Ishikawa (cell line): ENCODE results near the gene GNAL.

ENCODE experiments used
- CEBPB ChIP-seq: IDR thresholded peaks from 2 replicates; pipeline ENCODE4 v1.6.1; 2012
- CREB1 ChIP-seq: IDR thresholded peaks from 2 replicates; pipeline ENCODE4 v1.6.1; 2012; ENCODE audit warnings: low read depth
- EGR1 ChIP-seq: IDR thresholded peaks from 2 replicates; pipeline ENCODE4 v1.6.1; 2012
- EP300 ChIP-seq: IDR thresholded peaks from 2 replicates; pipeline ENCODE4 v1.6.1; 2012; ENCODE audit warnings: borderline replicate concordance
- FOXM1 ChIP-seq: IDR thresholded peaks from 2 replicates; pipeline ENCODE4 v1.6.1; 2012; ENCODE audit warnings: low read depth, borderline replicate concordance
- NFIC ChIP-seq: IDR thresholded peaks from 2 replicates; pipeline ENCODE4 v1.6.1; 2012
- RAD21 ChIP-seq: IDR thresholded peaks from 2 replicates; pipeline ENCODE4 v1.6.1; 2012; ENCODE audit warnings: low read depth
- TAF1 ChIP-seq: IDR thresholded peaks from 2 replicates; pipeline ENCODE4 v1.6.1; 2012; ENCODE audit warnings: low read depth, mild to moderate bottlenecking
- TCF12 ChIP-seq: IDR thresholded peaks from 2 replicates; pipeline ENCODE4 v1.6.1; 2012; ENCODE audit warnings: low read depth
- TEAD4 ChIP-seq: IDR thresholded peaks from 2 replicates; pipeline ENCODE4 v1.6.1; 2012
- USF1 ChIP-seq: IDR thresholded peaks from 2 replicates; pipeline ENCODE4 v1.6.1; 2012
- YY1 ChIP-seq: IDR thresholded peaks from 2 replicates; pipeline ENCODE4 v1.6.1; 2012; ENCODE audit warnings: low read depth
- ZBTB7A ChIP-seq: IDR thresholded peaks from 2 replicates; pipeline ENCODE4 v1.6.1; 2012; ENCODE audit warnings: low read depth
- TF ChIP-seq, protein P1 (sequence below): IDR thresholded peaks from 2 replicates; pipeline ENCODE4 v1.6.1; 2012; ENCODE audit warnings: low read depth, mild to moderate bottlenecking
- TF ChIP-seq, protein P2 (sequence below): IDR thresholded peaks from 2 replicates; pipeline ENCODE4 v1.6.1; 2012

GNAL gene

GRCh38 chr18:11883153-11883552 lies 194.1 kb downstream of the GNAL start:
- no peak for TF ChIP-seq FOXM1
- no peak for TF ChIP-seq USF1
- no peak for TF ChIP-seq RAD21
- no peak for TF ChIP-seq TEAD4
- TF ChIP-seq CREB1 = no peak
- TF ChIP-seq EGR1 = no peak
- TF ChIP-seq EP300 = no peak

GRCh38 chr18:11884396-11885030 lies 195.4 kb downstream of the GNAL start:
- TF ChIP-seq ZBTB7A (no peak), CREB1 (no peak), EP300 (no peak), EGR1 (no peak), NFIC (no peak), FOXM1 (no peak), TCF12 (no peak), YY1 (no peak), TAF1 (no peak), TEAD4 (no peak), CEBPB (no peak), USF1 (no peak), RAD21 (no peak)
- TF ChIP-seq, protein P1, sequence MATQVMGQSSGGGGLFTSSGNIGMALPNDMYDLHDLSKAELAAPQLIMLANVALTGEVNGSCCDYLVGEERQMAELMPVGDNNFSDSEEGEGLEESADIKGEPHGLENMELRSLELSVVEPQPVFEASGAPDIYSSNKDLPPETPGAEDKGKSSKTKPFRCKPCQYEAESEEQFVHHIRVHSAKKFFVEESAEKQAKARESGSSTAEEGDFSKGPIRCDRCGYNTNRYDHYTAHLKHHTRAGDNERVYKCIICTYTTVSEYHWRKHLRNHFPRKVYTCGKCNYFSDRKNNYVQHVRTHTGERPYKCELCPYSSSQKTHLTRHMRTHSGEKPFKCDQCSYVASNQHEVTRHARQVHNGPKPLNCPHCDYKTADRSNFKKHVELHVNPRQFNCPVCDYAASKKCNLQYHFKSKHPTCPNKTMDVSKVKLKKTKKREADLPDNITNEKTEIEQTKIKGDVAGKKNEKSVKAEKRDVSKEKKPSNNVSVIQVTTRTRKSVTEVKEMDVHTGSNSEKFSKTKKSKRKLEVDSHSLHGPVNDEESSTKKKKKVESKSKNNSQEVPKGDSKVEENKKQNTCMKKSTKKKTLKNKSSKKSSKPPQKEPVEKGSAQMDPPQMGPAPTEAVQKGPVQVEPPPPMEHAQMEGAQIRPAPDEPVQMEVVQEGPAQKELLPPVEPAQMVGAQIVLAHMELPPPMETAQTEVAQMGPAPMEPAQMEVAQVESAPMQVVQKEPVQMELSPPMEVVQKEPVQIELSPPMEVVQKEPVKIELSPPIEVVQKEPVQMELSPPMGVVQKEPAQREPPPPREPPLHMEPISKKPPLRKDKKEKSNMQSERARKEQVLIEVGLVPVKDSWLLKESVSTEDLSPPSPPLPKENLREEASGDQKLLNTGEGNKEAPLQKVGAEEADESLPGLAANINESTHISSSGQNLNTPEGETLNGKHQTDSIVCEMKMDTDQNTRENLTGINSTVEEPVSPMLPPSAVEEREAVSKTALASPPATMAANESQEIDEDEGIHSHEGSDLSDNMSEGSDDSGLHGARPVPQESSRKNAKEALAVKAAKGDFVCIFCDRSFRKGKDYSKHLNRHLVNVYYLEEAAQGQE = no peak
- TF ChIP-seq, protein P2, sequence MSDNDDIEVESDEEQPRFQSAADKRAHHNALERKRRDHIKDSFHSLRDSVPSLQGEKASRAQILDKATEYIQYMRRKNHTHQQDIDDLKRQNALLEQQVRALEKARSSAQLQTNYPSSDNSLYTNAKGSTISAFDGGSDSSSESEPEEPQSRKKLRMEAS = no peak

GRCh38 chr18:11885278-11885947 lies 196.3 kb downstream of the GNAL start:
- no peak for TF ChIP-seq USF1
- TF ChIP-seq FOXM1 = no peak
- no peak for TF ChIP-seq NFIC
- no peak for TF ChIP-seq EGR1
- no peak for TF ChIP-seq TEAD4
- TF ChIP-seq EP300 = no peak
- no peak for TF ChIP-seq CREB1

DNA sequence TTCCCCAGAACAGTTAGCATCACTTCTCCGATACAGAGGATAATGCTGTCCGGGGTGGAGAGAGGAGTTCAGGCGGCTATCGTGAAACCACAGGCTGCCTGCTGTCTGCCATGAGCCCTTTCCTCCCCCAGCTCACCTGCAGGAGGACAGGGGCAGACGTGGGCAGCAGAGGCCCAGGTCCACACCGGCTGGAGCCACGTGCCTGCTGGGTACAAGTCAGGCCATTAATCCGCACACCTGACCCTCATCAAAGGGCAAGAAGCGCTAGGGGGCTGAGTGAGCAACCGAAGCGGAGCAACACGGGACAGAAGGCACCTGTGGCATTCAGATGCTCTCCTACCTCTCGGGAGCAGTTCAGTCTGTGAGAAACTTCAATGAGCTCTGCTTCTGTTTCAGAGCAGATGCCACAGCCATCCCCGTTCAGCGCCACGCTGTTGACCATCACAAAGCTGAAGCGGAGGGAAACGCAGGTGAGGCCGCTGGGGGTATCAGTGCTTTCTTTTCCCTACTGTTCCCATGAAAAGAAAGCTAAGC lies 197.6 kb downstream of the GNAL start:
- TF ChIP-seq FOXM1 = no peak
- TF ChIP-seq USF1 = no peak
- TF ChIP-seq ZBTB7A = no peak
- no peak for TF ChIP-seq YY1
- no peak for TF ChIP-seq CEBPB
- TF ChIP-seq RAD21 = no peak

GRCh38 chr18:11887328-11888128 lies 198.5 kb downstream of the GNAL start:
- TF ChIP-seq, protein P1 = no peak
- TF ChIP-seq USF1 = no peak
- no peak for TF ChIP-seq FOXM1
- no peak for TF ChIP-seq CREB1
